Neural cell (in vitro differentiated cells): Measurements from ENCODE around the gene ZNF41. TPM values are rescaled to one million over a fixed set of nuclear protein-coding genes. Genes with fewer than 3 reads are reported as not detected.

Source experiments
- H2AFZ ChIP-seq: fragments of 200-600, 300-800 bp; sonication (generic), shearing (Covaris generic); 2 replicates; pipeline ENCODE4 v1.6.0; 2014; ENCODE audit warnings: low read depth, mild to moderate bottlenecking, antibody characterized with exemption, low read length, moderate library complexity
- H3F3A ChIP-seq: fragments of 200-600 bp; shearing (Covaris generic); 2 replicates; pipeline ENCODE4 v1.6.1; 2016; ENCODE audit warnings: mild to moderate bottlenecking, moderate library complexity, mixed read lengths, antibody characterized with exemption, low read length; ENCODE audit not compliant: insufficient read depth, poor library complexity, severe bottlenecking
- H3K27ac ChIP-seq: fragments of 200-600, 300-800 bp; sonication (generic), shearing (Covaris generic); 2 replicates; pipeline ENCODE4 v1.5.1; 2014; ENCODE audit warnings: mild to moderate bottlenecking, low read length, moderate library complexity
- H3K27me3 ChIP-seq: fragments of 300-800, 200-600 bp; sonication (generic), shearing (Covaris generic); 2 replicates; pipeline ENCODE4 v1.6.0; 2014; ENCODE audit warnings: mild to moderate bottlenecking, low read depth, low read length, moderate library complexity; ENCODE audit not compliant: insufficient read depth
- H3K36me3 ChIP-seq: fragments of 300-800, 200-600 bp; sonication (generic), shearing (Covaris generic); 2 replicates; pipeline ENCODE4 v1.5.1; 2014; ENCODE audit warnings: mild to moderate bottlenecking, antibody characterized with exemption, low read length, moderate library complexity; ENCODE audit not compliant: insufficient read depth
- H3K4me2 ChIP-seq: fragments of 300-800, 200-600 bp; sonication (generic), shearing (Covaris generic); 2 replicates; pipeline ENCODE4 v1.6.0; 2014; ENCODE audit warnings: mild to moderate bottlenecking, low read length
- H3K4me3 ChIP-seq: fragments of 300-800, 200-600 bp; sonication (generic), shearing (Covaris generic); 2 replicates; pipeline ENCODE4 v1.5.1; 2014; ENCODE audit warnings: mild to moderate bottlenecking, low read length, moderate library complexity
- H3K79me2 ChIP-seq: fragments of 200-600 bp; shearing (Covaris generic); replicated peaks from 2 replicates; pipeline ENCODE4 v1.6.0; 2014; ENCODE audit warnings: mild to moderate bottlenecking, low read length, moderate library complexity; ENCODE audit not compliant: insufficient read depth
- H3K9ac ChIP-seq: fragments of 300-800, 200-600 bp; sonication (generic), shearing (Covaris generic); 2 replicates; pipeline ENCODE4 v1.6.1; 2016; ENCODE audit warnings: mild to moderate bottlenecking, low read length, mixed read lengths
- H3K9me2 ChIP-seq: fragments of 200-600 bp; shearing (Covaris generic); 2 replicates; pipeline ENCODE4 v1.6.1; 2016; ENCODE audit warnings: mild to moderate bottlenecking, low read length, mixed read lengths; ENCODE audit not compliant: insufficient read depth
- H3K9me3 ChIP-seq: fragments of 200-600, 300-800 bp; sonication (generic), shearing (Covaris generic); 2 replicates; pipeline ENCODE4 v1.6.1; 2016; ENCODE audit warnings: mild to moderate bottlenecking, mixed run types, low read length, moderate library complexity, mixed read lengths
- H4K20me1 ChIP-seq: fragments of 200-600 bp; shearing (Covaris generic); 2 replicates; pipeline ENCODE4 v1.6.1; 2016; ENCODE audit warnings: mild to moderate bottlenecking, mixed run types; ENCODE audit not compliant: insufficient read depth
- CTCF ChIP-seq: fragments of 450-650 bp; IDR thresholded peaks from 2 replicates; pipeline ENCODE4 v1.5.1; 2014; ENCODE audit warnings: antibody characterized with exemption, mild to moderate bottlenecking, moderate library complexity; ENCODE audit not compliant: poor library complexity, severe bottlenecking
- EP300 ChIP-seq: fragments of 450-650 bp; conservative IDR thresholded peaks from 2 replicates; pipeline ENCODE4 v1.6.1; 2014; ENCODE audit warnings: antibody characterized with exemption, mild to moderate bottlenecking, moderate library complexity; ENCODE audit not compliant: poor library complexity, severe bottlenecking
- EZH2 ChIP-seq: fragments of 200-600, 300-800 bp; shearing (Covaris generic), sonication (generic); IDR thresholded peaks from 2 replicates; pipeline ENCODE4 v1.6.1; 2014; ENCODE audit warnings: antibody characterized with exemption, low read length, borderline replicate concordance, mild to moderate bottlenecking; ENCODE audit not compliant: insufficient read depth, poor library complexity, severe bottlenecking
- MXI1 ChIP-seq: fragments of 450-650 bp; conservative IDR thresholded peaks from 2 replicates; pipeline ENCODE4 v1.6.1; 2014; ENCODE audit warnings: antibody characterized with exemption, mild to moderate bottlenecking; ENCODE audit not compliant: poor library complexity, severe bottlenecking
- POLR2AphosphoS5 ChIP-seq: IDR thresholded peaks from 2 replicates; pipeline ENCODE4 v1.6.1; 2012
- RAD21 ChIP-seq: fragments of 450-650 bp; conservative IDR thresholded peaks from 2 replicates; pipeline ENCODE4 v1.6.1; 2014; ENCODE audit warnings: antibody characterized with exemption, mild to moderate bottlenecking, moderate library complexity
- REST ChIP-seq: IDR thresholded peaks from 2 replicates; pipeline ENCODE4 v1.6.1; 2012; ENCODE audit warnings: borderline replicate concordance
- SMC3 ChIP-seq: fragments of 450-650 bp; conservative IDR thresholded peaks from 2 replicates; pipeline ENCODE4 v1.6.1; 2014; ENCODE audit warnings: antibody characterized with exemption, mild to moderate bottlenecking, moderate library complexity; ENCODE audit not compliant: poor library complexity
- TAF1 ChIP-seq: IDR thresholded peaks from 2 replicates; pipeline ENCODE4 v1.6.1; 2012; ENCODE audit warnings: low read depth
- polyA plus RNA-seq: library from polyadenylated mRNA; depleted of rRNA; stranded (reverse); fragments of >200 nt; gene quantifications from 2 replicates; pipeline ENCODE4 v1.2.3, GENCODE V29; 2014

The ZNF41 gene
- polyA plus RNA-seq, 1 donor from 2014 or later = 7.9 TPM

GRCh38 chrX:47481160-47481559 lies 1.9 kb downstream of the ZNF41 start:
- Histone ChIP-seq H3K4me3 (no peak overlapping the region), H3K36me3 (no peaks in the 10 kb centered on the region), H4K20me1 (no peaks in the 10 kb centered on the region), H3K9ac (no peak overlapping the region), H3K9me2 (no peaks in the 10 kb centered on the region), H3F3A (no peaks in the 10 kb centered on the region), H3K4me2 (no peak overlapping the region), H3K27me3 (no peaks in the 10 kb centered on the region), H2AFZ (no peak overlapping the region), H3K27ac (no peak overlapping the region), H3K79me2 (peaks cover 7% of the 10 kb centered on the region), H3K9me3 (no peaks in the 10 kb centered on the region)
- TF ChIP-seq REST = no peak
- TF ChIP-seq POLR2AphosphoS5 = no peak
- TF ChIP-seq EP300 = no peak
- TF ChIP-seq EZH2 = no peak
- TF ChIP-seq RAD21 = no peak
- no peak for TF ChIP-seq MXI1
- no peak for TF ChIP-seq TAF1
- TF ChIP-seq CTCF = no peak
- no peak for TF ChIP-seq SMC3

- Histone ChIP-seq H3K27me3 (no peaks in the 10 kb centered on the region), H3K9me3 (no peaks in the 10 kb centered on the region), H2AFZ (no peak overlapping the region), H3K36me3 (no peaks in the 10 kb centered on the region), H3K4me2 (no peak overlapping the region), H3K9me2 (no peaks in the 10 kb centered on the region), H3K27ac (no peak overlapping the region), H3K4me3 (no peak overlapping the region), H3K9ac (no peak overlapping the region), H4K20me1 (no peaks in the 10 kb centered on the region), H3K79me2 (peaks cover 7% of the 10 kb centered on the region), H3F3A (no peaks in the 10 kb centered on the region)
- TF ChIP-seq TAF1 (no peak), POLR2AphosphoS5 (no peak), RAD21 (no peak), EP300 (no peak), EZH2 (no peak), REST (no peak), MXI1 (no peak), SMC3 (no peak), CTCF (no peak)
These were observed 2.4 kb downstream of the ZNF41 start for GRCh38 chrX:47480576-47480975.
